ENCODE results near the gene HEMK1. TPM values are rescaled to one million over a fixed set of nuclear protein-coding genes. Genes with fewer than 3 reads are reported as not detected.

Gene HEMK1
- total and polyA plus RNA-seq, 2 of the 8 experiments (the other 6 are each of a cell fraction or from before 2014, with no cell fraction given): 9.7 to 10.6 TPM

DNA sequence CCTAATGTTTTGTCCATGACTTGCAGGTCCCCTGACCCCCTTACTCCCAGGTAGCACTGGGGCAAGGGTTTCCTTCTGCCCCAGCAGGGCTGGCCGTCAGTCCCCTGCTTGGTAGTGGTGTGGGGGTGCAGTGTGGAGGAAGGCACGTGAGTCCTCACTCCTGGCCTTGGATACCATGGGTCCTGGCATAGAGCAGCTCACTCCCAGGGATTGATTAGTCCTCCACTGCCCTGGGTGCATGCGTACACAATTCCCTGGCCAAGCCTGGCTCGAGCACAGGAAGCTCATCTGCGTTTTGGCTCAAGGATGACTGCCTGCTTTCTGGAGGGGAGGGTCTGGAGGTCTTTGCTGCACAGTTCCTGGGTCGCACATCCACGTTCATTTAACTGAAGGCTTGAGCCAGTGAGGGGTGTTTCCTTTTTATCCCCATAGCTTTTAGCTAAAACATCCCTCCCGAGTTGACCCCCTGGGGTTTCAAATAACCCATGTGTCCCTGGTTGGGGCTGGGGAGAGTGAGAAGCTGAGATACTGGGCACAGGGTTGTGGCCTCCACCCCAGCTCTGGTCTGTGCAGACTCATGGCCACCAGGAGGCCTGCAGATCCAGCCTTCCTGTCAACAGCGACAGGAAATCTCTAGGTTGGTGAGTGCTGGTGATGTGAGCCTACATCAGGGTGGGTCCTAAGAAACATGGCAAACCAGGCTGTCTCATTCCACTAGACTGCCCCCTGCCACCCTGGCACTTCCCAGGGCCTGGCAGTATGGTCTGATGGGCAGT, 11.5 kb downstream of the HEMK1 start:
- no peak overlapping the region for H2AFZ ChIP-seq (ENCODE audit: low read length)
- no peaks in the 10 kb centered on the region for H4K20me1 ChIP-seq (replicated peaks in 1 of 2; ENCODE audit: control insufficient read depth in 1 of 2, insufficient read depth in 2 of 2, low read length in 2 of 2)
- no peaks in the 10 kb centered on the region for H3K23me2 ChIP-seq (ENCODE audit: low read depth, low read length)
- no peaks in the 10 kb centered on the region for H3K79me2 ChIP-seq (ENCODE audit: control insufficient read depth in 1 of 2, insufficient read depth in 2 of 2, low read length in 2 of 2)
- H3K4me2 ChIP-seq (ENCODE audit: insufficient read depth in 1 of 2, low read depth in 2 of 2, low read length in 2 of 2): no peak overlapping the region
- no peaks in the 10 kb centered on the region for H3K79me1 ChIP-seq (ENCODE audit: low read depth, low read length)
- H3K36me3 ChIP-seq (ENCODE audit: control insufficient read depth in 2 of 4, insufficient read depth in 4 of 4, low read length in 3 of 4): no peaks in the 10 kb centered on the region; a peak in 1 of 8 replicates
- H3K23ac ChIP-seq (ENCODE audit: insufficient read length): no peak overlapping the region
- no peak overlapping the region for H4K8ac ChIP-seq (ENCODE audit: extremely low read depth, insufficient read depth, low read length)
- no peak overlapping the region; the same call in 1 of the 2 replicates for H2BK5ac ChIP-seq (ENCODE audit: low read depth, low read length)
- no peak for DNase-seq (ENCODE audit: low read depth in 1 of 2, low spot score in 2 of 2)
- no peak overlapping the region for H3K4ac ChIP-seq (replicated peaks; ENCODE audit: insufficient read length, low read depth, low read length)
- no peak overlapping the region for H3K9ac ChIP-seq (replicated peaks in 1 of 4; ENCODE audit: extremely low read depth in 1 of 4, low read depth in 3 of 4, low read length in 3 of 4)
- no peak overlapping the region for H3K14ac ChIP-seq (ENCODE audit: insufficient read length)
- H2BK120ac ChIP-seq (replicated peaks; ENCODE audit: low read depth, low read length): no peak overlapping the region
- no peak overlapping the region for H3K18ac ChIP-seq (ENCODE audit: extremely low read depth, low read length)
- H2BK12ac ChIP-seq (ENCODE audit: low read depth, low read length): no peak overlapping the region
- no peak overlapping the region for H4K5ac ChIP-seq (ENCODE audit: insufficient read length, low read depth, low read length)
- H3K4me3 ChIP-seq (ENCODE audit: extremely low read depth in 1 of 4, insufficient read depth in 2 of 4, low read depth in 3 of 4, low read length in 4 of 4): no peak overlapping the region
- CTCF ChIA-PET (ENCODE audit: partially characterized antibody): interaction anchor here (0.9 to 46.5 kb wide), 5 partner anchors 9 to 223 kb away, joined by 3 to 863 read pairs (median 70); partner anchors contain the start of genes C3orf18, CISH, HEMK1 and MAPKAPK3
- WGBS, 2 experiments (ENCODE audit: extremely low coverage in 1 of 2, insufficient coverage in 1 of 2, insufficient read length in 1 of 2, insufficient replicate concordance in 2 of 2, low coverage in 1 of 2, low lambda C conversion rate in 2 of 2, missing lambda C conversion rate in 1 of 2): 91% methylated on average over 9 of the region's 9 CpGs; no CpG with 5 or more reads in 1 of the 2 experiments
- FAIRE-seq: no peak
- POLR2A ChIA-PET (ENCODE audit: partially characterized antibody): interaction anchor here (0.9 to 1.7 kb wide), 3 partner anchors 8 to 36 kb away, joined by 3 to 4 read pairs (median 3); partner anchors contain the start of gene MAPKAPK3
- H4K91ac ChIP-seq (replicated peaks; ENCODE audit: insufficient read length, low read length): no peak overlapping the region
- H3K56ac ChIP-seq (replicated peaks; ENCODE audit: insufficient read length, low read depth, low read length): no peak overlapping the region
- H3K9me3 ChIP-seq (ENCODE audit: insufficient read depth in 2 of 2, low read depth in 1 of 2, low read length in 1 of 2): no peaks in the 10 kb centered on the region
- no peaks in the 10 kb centered on the region for H3K4me1 ChIP-seq (replicated peaks in 1 of 4; ENCODE audit: control insufficient read depth in 3 of 4, insufficient read depth in 4 of 4, low read length in 3 of 4)
- no peak overlapping the region for H2AK5ac ChIP-seq (ENCODE audit: low read depth, low read length)
- H2BK20ac ChIP-seq (ENCODE audit: low read length): no peak overlapping the region
- no peaks in the 10 kb centered on the region for H3K27me3 ChIP-seq (replicated peaks in 1 of 4; ENCODE audit: control insufficient read depth in 3 of 4, extremely low read depth in 1 of 4, insufficient read depth in 3 of 4, low read length in 3 of 4)
- no peak overlapping the region; the same call in 1 of the 2 replicates for H3K27ac ChIP-seq (ENCODE audit: low read depth, low read length)
- H2BK15ac ChIP-seq (ENCODE audit: low read length): no peak overlapping the region
- no peak for TF ChIP-seq KDM4A (IDR thresholded peaks at IDR 0.05; ENCODE audit: low read depth, low read length, severe bottlenecking)
- TF ChIP-seq EGR1 (IDR thresholded peaks at IDR 0.05; ENCODE audit: borderline replicate concordance, low read depth, low read length): no peak
- TF ChIP-seq TAF7 (optimal IDR thresholded peaks at IDR 0.05; ENCODE audit: borderline replicate concordance, low read depth, low read length): no peak
- no peak for TF ChIP-seq NRF1 (IDR thresholded peaks at IDR 0.05; ENCODE audit: low read depth, low read length)
- TF ChIP-seq ZNF274 (IDR thresholded peaks at IDR 0.05; ENCODE audit: borderline replicate concordance, extremely low read depth, low read length): no peak
- TF ChIP-seq SP4 (IDR thresholded peaks at IDR 0.05; ENCODE audit: low read length): no peak
- TF ChIP-seq TEAD4 (IDR thresholded peaks at IDR 0.05; ENCODE audit: low read depth, low read length): no peak
- TF ChIP-seq SIX5 (IDR thresholded peaks at IDR 0.05; ENCODE audit: low read depth, low read length): no peak
- TF ChIP-seq, protein P1, sequence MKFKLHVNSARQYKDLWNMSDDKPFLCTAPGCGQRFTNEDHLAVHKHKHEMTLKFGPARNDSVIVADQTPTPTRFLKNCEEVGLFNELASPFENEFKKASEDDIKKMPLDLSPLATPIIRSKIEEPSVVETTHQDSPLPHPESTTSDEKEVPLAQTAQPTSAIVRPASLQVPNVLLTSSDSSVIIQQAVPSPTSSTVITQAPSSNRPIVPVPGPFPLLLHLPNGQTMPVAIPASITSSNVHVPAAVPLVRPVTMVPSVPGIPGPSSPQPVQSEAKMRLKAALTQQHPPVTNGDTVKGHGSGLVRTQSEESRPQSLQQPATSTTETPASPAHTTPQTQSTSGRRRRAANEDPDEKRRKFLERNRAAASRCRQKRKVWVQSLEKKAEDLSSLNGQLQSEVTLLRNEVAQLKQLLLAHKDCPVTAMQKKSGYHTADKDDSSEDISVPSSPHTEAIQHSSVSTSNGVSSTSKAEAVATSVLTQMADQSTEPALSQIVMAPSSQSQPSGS (IDR thresholded peaks at IDR 0.05; ENCODE audit: low read length): no peak
